GM12892 (cell line): ENCODE results near the gene TCAIM. TPM values are rescaled to one million over a fixed set of nuclear protein-coding genes. Genes with fewer than 3 reads are reported as not detected.

Experiments used
- DNase-seq: peaks from one replicate; pipeline ENCODE4 v3.0.0; 2011; ENCODE audit not compliant: insufficient read length
- FAIRE-seq: peaks from 2 replicates; lab custom pipeline; 2011; peaks lifted over from hg19 to GRCh38; lab: Jason Lieb, UNC
- POLR2A ChIP-seq: IDR thresholded peaks from 2 replicates; pipeline ENCODE4 v1.6.1; 2011; ENCODE audit warnings: low read depth, low read length, control low read depth
- POLR2AphosphoS5 ChIP-seq: IDR thresholded peaks from 2 replicates; pipeline ENCODE4 v1.6.1; 2011; ENCODE audit warnings: low read depth, low read length, control low read depth
- TAF1 ChIP-seq: IDR thresholded peaks from 2 replicates; pipeline ENCODE4 v1.6.1; 2011; ENCODE audit warnings: low read depth, mild to moderate bottlenecking, control low read depth, low read length, borderline replicate concordance
- polyA plus RNA-seq: library from polyadenylated mRNA; unstranded; fragments of >200 nt; gene quantifications from one replicate; pipeline ENCODE4 v1.2.1, GENCODE V29; 2012; ENCODE audit warnings: missing spikeins, inconsistent platforms; ENCODE audit not compliant: missing spikeins

TCAIM gene
- 16.9 TPM for polyA plus RNA-seq

- peak; percentile 73 for TF ChIP-seq TAF1
- TF ChIP-seq POLR2A: peak; percentile 91
- TF ChIP-seq POLR2AphosphoS5: peak; percentile 92
- DNase-seq (peak; percentile 93), FAIRE-seq (peak; percentile 99)
Observed at GRCh38 chr3:44338010-44338827, at the start of gene TCAIM. Gene TCAIM, plus strand, starts transcription at chr3:44338766. Its CDS starts 16,017 bp downstream, at chr3:44354783.

GRCh38 chr3:44289882-44290462, 48.6 kb upstream of the TCAIM start:
- FAIRE-seq (no peak), DNase-seq (no peak)
- no peak for TF ChIP-seq TAF1
- TF ChIP-seq POLR2AphosphoS5: no peak
- no peak for TF ChIP-seq POLR2A

- no peak for DNase-seq
- TF ChIP-seq POLR2A (no peak), TAF1 (no peak), POLR2AphosphoS5 (no peak)
- no peak for FAIRE-seq
Observed at GRCh38 chr3:44292276-44292675, 46.3 kb upstream of the TCAIM start.

- FAIRE-seq: no peak
- no peak for DNase-seq
- TF ChIP-seq POLR2AphosphoS5: no peak
- no peak for TF ChIP-seq POLR2A
- TF ChIP-seq TAF1: no peak
Observed at GRCh38 chr3:44292947-44293346, 45.6 kb upstream of the TCAIM start.

- TF ChIP-seq POLR2AphosphoS5 (no peak), POLR2A (no peak), TAF1 (no peak)
- FAIRE-seq (no peak), DNase-seq (no peak)
Observed at GRCh38 chr3:44297255-44297654, 41.3 kb upstream of the TCAIM start.

GRCh38 chr3:44301746-44302145, 36.8 kb upstream of the TCAIM start:
- TF ChIP-seq POLR2A: no peak
- no peak for TF ChIP-seq POLR2AphosphoS5
- no peak for TF ChIP-seq TAF1
- no peak for FAIRE-seq
- DNase-seq: no peak

GRCh38 chr3:44309500-44309899, 29.1 kb upstream of the TCAIM start:
- DNase-seq: no peak
- TF ChIP-seq POLR2A: no peak
- TF ChIP-seq TAF1: no peak
- no peak for TF ChIP-seq POLR2AphosphoS5
- no peak for FAIRE-seq

GRCh38 chr3:44318891-44319311, 19.7 kb upstream of the TCAIM start:
- TF ChIP-seq POLR2AphosphoS5 (no peak), POLR2A (no peak), TAF1 (no peak)
- FAIRE-seq (no peak), DNase-seq (no peak)

- FAIRE-seq (no peak), DNase-seq (no peak)
- TF ChIP-seq POLR2AphosphoS5: no peak
- TF ChIP-seq TAF1: no peak
- TF ChIP-seq POLR2A: no peak
Observed at GRCh38 chr3:44321335-44321734, 17.2 kb upstream of the TCAIM start.

- no peak for TF ChIP-seq TAF1
- TF ChIP-seq POLR2A: no peak
- TF ChIP-seq POLR2AphosphoS5: no peak
- no peak for DNase-seq
- FAIRE-seq: no peak
Observed at GRCh38 chr3:44323341-44323955, 15.1 kb upstream of the TCAIM start.

- FAIRE-seq (no peak), DNase-seq (no peak)
- no peak for TF ChIP-seq TAF1
- TF ChIP-seq POLR2A: no peak
- TF ChIP-seq POLR2AphosphoS5: no peak
Observed at GRCh38 chr3:44324584-44324983, 14.0 kb upstream of the TCAIM start.
